ENCODE data around the gene SORL1.

DNA sequence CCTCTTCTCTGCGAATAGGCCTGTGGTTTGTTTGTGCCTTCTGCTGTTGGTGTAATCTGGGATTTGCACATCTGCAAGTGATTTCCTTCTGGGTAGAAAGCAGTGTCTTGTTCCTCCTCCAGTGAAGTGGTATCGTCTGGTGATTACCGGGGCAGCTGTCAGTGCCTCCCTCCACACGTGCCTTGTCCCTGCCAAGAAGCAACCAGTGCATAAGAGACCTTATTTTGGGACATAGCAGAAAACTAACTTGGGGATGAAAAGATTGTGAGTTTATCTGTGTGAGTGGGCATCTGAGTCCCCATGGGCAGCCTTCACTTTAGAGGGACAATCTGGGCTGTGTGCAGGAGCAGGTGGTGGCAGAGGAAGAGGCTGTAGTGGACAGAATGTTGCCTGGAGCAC, 72.1 kb downstream of the SORL1 start:
- TF ChIP-seq, protein P1, sequence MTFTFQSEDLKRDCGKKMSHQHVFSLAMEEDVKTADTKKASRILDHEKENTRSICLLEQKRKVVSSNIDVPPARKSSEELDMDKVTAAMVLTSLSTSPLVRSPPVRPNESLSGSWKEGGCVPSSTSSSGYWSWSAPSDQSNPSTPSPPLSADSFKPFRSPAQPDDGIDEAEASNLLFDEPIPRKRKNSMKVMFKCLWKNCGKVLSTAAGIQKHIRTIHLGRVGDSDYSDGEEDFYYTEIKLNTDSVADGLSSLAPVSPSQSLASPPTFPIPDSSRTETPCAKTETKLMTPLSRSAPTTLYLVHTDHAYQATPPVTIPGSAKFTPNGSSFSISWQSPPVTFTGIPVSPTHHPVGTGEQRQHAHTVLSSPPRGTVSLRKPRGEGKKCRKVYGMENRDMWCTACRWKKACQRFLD (CRISPR knock-in tag; IDR thresholded peaks at IDR 0.05; ENCODE audit: borderline replicate concordance), result no peak
- TF ChIP-seq CTCF (CRISPR knock-in tag; IDR thresholded peaks at IDR 0.05) (no peak), ZNF331 (CRISPR knock-in tag; IDR thresholded peaks at IDR 0.05) (no peak), ATF2 (CRISPR knock-in tag; IDR thresholded peaks at IDR 0.05) (no peak), TBX2 (CRISPR knock-in tag; IDR thresholded peaks at IDR 0.05; ENCODE audit: borderline replicate concordance) (no peak), ZBTB38 (CRISPR knock-in tag; IDR thresholded peaks at IDR 0.05) (no peak)

Measured in HepG2 (cell line).